Measurements from ENCODE around the gene GPRC5A. TPM values are rescaled to one million over a fixed set of nuclear protein-coding genes. Genes with fewer than 3 reads are reported as not detected.

The GPRC5A gene
- polyA plus RNA-seq, 3 donors, result 7.4 to 12.4 (median 11.7) TPM

Other genes starting within 250 kb of the GPRC5A start
- 1 to 10 TPM; 1.7 to 2.4 (median 2.2) TPM for gene GPR19, start 195.4 kb upstream of the GPRC5A start, polyA plus RNA-seq (ENCODE audit: insufficient read length in 3 of 3)
- gene CDKN1B, start 174.2 kb upstream of the GPRC5A start, polyA plus RNA-seq (ENCODE audit: insufficient read length in 3 of 3), result 10 to 100 TPM; 64.0 to 75.5 (median 64.7) TPM
- 10 to 100 TPM in 1 of 3 donors, 1 to 10 TPM in 2; 8.2 to 10.3 (median 9.0) TPM for gene APOLD1, start 105.9 kb upstream of the GPRC5A start, polyA plus RNA-seq (ENCODE audit: insufficient read length in 3 of 3)
- gene DDX47, start 78.2 kb upstream of the GPRC5A start, polyA plus RNA-seq (ENCODE audit: insufficient read length in 3 of 3), result 10 to 100 TPM; 71.4 to 76.4 (median 74.6) TPM
- 1 to 10 TPM in 1 of 3 donors, under 1 TPM in 2; 0.64 to 1.3 (median 0.94) TPM for gene GPRC5D, start 60.6 kb downstream of the GPRC5A start, polyA plus RNA-seq (ENCODE audit: insufficient read length in 3 of 3)
- 10 to 100 TPM; 59.3 to 65.9 (median 63.3) TPM for gene HEBP1, start 108.7 kb downstream of the GPRC5A start, polyA plus RNA-seq (ENCODE audit: insufficient read length in 3 of 3)
- 10 to 100 TPM; 10.3 to 13.8 (median 11.4) TPM for gene FAM234B, start 152.8 kb downstream of the GPRC5A start, polyA plus RNA-seq (ENCODE audit: insufficient read length in 3 of 3)
- gene GSG1, start 212.1 kb downstream of the GPRC5A start, polyA plus RNA-seq (ENCODE audit: insufficient read length in 3 of 3), result under 1 TPM; 0.28 to 0.87 (median 0.55) TPM

Measured in renal pelvis (tissue), 3 donors.